ENCODE data around the gene GLIS1. TPM values are rescaled to one million over a fixed set of nuclear protein-coding genes. Genes with fewer than 3 reads are reported as not detected.

The GLIS1 gene
- total RNA-seq, 2 donors from 2014 or later = not detected

DNA sequence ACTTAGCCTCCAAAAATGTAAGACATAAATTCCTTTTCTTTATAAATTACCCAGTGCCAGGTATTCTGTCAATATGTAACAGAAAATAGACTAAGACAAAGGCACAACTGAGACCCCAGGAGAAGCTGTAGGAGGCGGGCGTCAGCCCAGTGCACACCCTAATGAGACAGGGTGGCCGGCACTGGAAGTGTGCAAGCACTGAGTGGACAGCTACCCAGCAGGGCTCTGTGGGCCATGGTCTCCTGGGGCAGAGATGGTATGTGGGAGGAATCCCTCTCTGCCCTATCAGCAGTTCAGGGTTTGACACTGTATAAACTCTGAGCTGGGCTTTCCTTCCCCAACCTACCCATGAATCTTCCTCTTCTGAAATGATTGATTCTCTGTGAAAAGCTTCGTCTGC, 139.5 kb downstream of the GLIS1 start:
- Mint-ChIP-seq H3K4me3 (no peak overlapping the region), H3K27ac (no peak overlapping the region), H3K4me1 (ENCODE audit: low read depth in 2 of 2) (peaks cover 6 to 7% of the 10 kb centered on the region in 2 donors), H3K27me3 (peaks cover 0 to 13% of the 10 kb centered on the region in 2 donors), H3K9me3 (no peaks in the 10 kb centered on the region), H3K36me3 (no peaks in the 10 kb centered on the region)
- ATAC-seq (no peak), DNase-seq (ENCODE audit: low spot score) (no peak)

DNA sequence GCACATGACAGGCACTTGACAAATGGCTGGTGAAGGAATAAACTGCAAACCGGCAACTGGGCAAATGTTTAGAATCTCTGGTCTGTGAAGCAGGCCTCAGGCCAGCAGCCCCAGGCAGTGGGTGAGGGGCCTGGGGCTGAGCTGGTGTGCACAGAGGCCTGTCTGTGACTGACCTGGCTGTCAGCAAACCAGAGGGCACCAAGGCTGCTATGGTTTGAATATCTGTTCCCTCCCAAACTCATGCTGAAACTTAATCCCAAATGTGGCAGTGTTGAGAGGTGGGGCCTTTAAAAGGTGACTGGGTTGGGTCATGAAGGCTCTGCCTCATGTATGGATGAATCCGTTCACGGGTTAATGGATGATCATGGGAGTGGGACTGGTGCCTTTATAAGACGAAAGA, 140.0 kb downstream of the GLIS1 start:
- DNase-seq (ENCODE audit: low spot score) (peak; percentile 28), ATAC-seq (no peak)
- H3K9me3 Mint-ChIP-seq = no peaks in the 10 kb centered on the region
- H3K4me3 Mint-ChIP-seq = no peak overlapping the region
- H3K36me3 Mint-ChIP-seq = no peaks in the 10 kb centered on the region
- no peak overlapping the region for H3K27ac Mint-ChIP-seq
- H3K4me1 Mint-ChIP-seq (ENCODE audit: low read depth in 2 of 2) = peaks cover 6 to 7% of the 10 kb centered on the region in 2 donors
- H3K27me3 Mint-ChIP-seq = peaks cover 0 to 13% of the 10 kb centered on the region in 2 donors

GRCh38 chr1:53595906-53596305, 143.1 kb downstream of the GLIS1 start:
- H3K27me3 Mint-ChIP-seq = peaks cover 0 to 13% of the 10 kb centered on the region in 2 donors
- ATAC-seq (no peak), DNase-seq (ENCODE audit: low spot score) (peak; percentile 31)
- no peaks in the 10 kb centered on the region for H3K9me3 Mint-ChIP-seq
- peaks cover 2 to 7% of the 10 kb centered on the region in 2 donors for H3K4me1 Mint-ChIP-seq (ENCODE audit: low read depth in 2 of 2)
- no peaks in the 10 kb centered on the region for H3K36me3 Mint-ChIP-seq
- H3K4me3 Mint-ChIP-seq = no peak overlapping the region
- no peak overlapping the region for H3K27ac Mint-ChIP-seq

DNA sequence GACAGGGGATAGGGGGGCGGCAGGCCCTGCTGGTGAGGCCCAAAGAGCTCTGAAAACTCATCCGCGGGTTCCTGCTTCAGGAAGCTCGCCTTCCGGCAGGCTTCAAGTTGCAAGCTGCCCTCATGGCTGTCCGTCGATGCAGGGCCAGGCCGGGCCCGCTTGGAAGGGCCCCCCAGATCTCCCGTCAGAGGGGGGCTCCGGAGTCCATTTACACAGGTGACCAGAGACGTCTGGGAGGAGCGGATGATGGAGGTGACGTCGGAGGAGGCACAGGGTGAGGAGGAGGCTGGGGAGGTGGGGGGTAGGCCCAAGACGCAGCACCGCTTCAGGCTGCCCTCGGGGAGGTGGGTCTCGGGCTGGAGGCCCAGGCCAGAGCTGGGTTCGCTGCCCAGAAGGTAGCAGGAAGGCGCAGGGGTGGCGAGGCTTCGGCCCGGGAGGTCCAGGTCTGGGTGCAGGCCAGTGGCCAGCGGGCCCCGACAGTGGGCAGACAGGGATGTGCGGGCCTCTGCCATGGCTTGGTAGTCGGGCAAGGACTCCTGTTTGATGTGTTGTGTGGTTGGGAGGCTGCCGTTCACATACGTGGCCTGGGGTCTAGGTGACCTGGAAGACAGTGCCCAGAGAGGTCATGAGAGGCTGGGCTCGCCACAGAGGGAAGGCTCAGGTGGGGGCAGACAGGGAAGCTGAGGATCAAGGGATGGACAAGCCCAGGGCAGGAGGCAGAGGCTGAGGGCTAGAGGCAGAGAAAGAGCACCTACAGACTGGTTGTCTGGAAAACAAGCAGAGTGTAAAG, 144.4 kb downstream of the GLIS1 start:
- ATAC-seq = no peak
- Mint-ChIP-seq H3K4me1 (ENCODE audit: low read depth in 2 of 2) (peaks cover 0 to 3% of the 10 kb centered on the region in 2 donors), H3K27ac (peak overlapping the region in 1 of 2 donors; percentile 4), H3K27me3 (peaks cover 10 to 17% of the 10 kb centered on the region in 2 donors), H3K36me3 (no peaks in the 10 kb centered on the region), H3K9me3 (no peaks in the 10 kb centered on the region), H3K4me3 (no peak overlapping the region)
- peak; percentile 50 for DNase-seq (ENCODE audit: low spot score)

DNA sequence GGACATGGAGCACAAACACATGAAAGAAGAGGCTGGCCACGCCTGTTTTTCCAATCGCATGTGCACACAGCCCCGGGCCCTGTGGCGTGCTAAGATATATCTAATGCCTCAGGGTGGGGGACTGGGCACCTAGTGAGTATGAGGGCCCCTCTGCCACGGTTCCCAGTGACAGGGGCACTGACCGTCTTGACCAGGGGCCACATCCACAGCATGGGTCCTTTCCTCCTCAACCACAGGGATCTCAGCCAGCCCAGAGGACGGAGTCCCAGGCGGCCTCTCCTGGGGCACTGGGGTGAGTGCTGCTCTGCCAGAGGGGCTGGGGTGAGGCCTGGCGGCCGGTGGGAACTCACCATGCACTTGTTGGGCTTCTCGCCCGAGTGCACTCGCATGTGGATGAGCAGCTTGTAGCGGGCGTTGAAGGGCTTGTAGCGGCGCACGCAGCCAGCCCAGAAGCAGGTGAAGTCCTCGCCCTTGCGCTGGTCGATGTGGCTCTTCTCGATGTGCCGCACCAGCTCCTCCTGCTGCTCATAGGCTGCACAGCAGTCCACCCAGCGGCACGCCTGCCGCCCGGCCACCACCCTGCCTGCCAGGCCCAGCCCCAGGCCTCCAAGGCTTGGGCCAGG, 145.1 kb downstream of the GLIS1 start:
- Mint-ChIP-seq H3K27me3 (peaks cover 10 to 17% of the 10 kb centered on the region in 2 donors), H3K9me3 (no peaks in the 10 kb centered on the region), H3K4me3 (no peak overlapping the region), H3K27ac (no peak overlapping the region), H3K36me3 (no peaks in the 10 kb centered on the region), H3K4me1 (ENCODE audit: low read depth in 2 of 2) (peaks cover 0 to 3% of the 10 kb centered on the region in 2 donors)
- ATAC-seq (peak in 1 of 2 donors; percentile 66), DNase-seq (ENCODE audit: low spot score) (peak; percentile 52)

GRCh38 chr1:53592985-53593757, 145.8 kb downstream of the GLIS1 start:
- DNase-seq (ENCODE audit: low spot score) (peak; percentile 52), ATAC-seq (no peak)
- no peaks in the 10 kb centered on the region for H3K9me3 Mint-ChIP-seq
- no peak overlapping the region for H3K4me3 Mint-ChIP-seq
- peaks cover 17 to 22% of the 10 kb centered on the region in 2 donors for H3K27me3 Mint-ChIP-seq
- H3K4me1 Mint-ChIP-seq (ENCODE audit: low read depth in 2 of 2) = peaks cover 0 to 3% of the 10 kb centered on the region in 2 donors
- H3K36me3 Mint-ChIP-seq = no peaks in the 10 kb centered on the region
- peak overlapping the region in 1 of 2 donors; percentile 53 for H3K27ac Mint-ChIP-seq

DNA sequence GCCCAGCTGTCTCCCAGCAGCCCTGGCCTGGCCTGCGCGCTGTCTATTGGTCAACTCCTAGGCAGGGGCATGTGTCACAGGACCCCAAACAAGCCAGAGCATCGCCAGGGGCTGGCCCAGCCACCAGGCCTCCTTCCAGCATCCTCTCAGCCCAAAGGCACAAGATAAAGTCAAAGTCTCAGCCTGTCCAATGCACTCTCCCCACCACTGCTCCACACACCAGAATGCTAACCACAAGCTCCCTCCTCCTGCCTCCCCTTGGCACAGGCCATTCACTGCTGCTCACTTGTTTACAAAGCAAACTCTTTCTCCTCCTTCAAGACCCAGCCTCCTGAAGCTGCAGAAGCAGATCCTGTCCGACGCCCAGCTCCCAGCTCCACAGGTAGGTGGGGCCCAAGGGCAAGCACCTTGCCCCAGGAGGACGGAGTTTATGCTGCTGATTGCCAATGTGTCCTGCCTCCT, 146.4 kb downstream of the GLIS1 start:
- H3K27me3 Mint-ChIP-seq = peaks cover 23 to 25% of the 10 kb centered on the region in 2 donors
- H3K27ac Mint-ChIP-seq = peak overlapping the region in 1 of 2 donors; percentile 53
- H3K4me1 Mint-ChIP-seq (ENCODE audit: low read depth in 2 of 2) = peaks cover 0 to 3% of the 10 kb centered on the region in 2 donors
- H3K9me3 Mint-ChIP-seq = no peaks in the 10 kb centered on the region
- no peaks in the 10 kb centered on the region for H3K36me3 Mint-ChIP-seq
- no peak for DNase-seq (ENCODE audit: low spot score)
- H3K4me3 Mint-ChIP-seq = no peak overlapping the region
- no peak for ATAC-seq

GRCh38 chr1:53591924-53592323, 147.0 kb downstream of the GLIS1 start:
- Mint-ChIP-seq H3K4me1 (ENCODE audit: low read depth in 2 of 2) (peaks cover 0 to 3% of the 10 kb centered on the region in 2 donors), H3K27ac (no peak overlapping the region), H3K9me3 (no peaks in the 10 kb centered on the region), H3K27me3 (peaks cover 24 to 26% of the 10 kb centered on the region in 2 donors), H3K36me3 (no peaks in the 10 kb centered on the region), H3K4me3 (no peak overlapping the region)
- DNase-seq (ENCODE audit: low spot score) (peak; percentile 12), ATAC-seq (no peak)

DNA sequence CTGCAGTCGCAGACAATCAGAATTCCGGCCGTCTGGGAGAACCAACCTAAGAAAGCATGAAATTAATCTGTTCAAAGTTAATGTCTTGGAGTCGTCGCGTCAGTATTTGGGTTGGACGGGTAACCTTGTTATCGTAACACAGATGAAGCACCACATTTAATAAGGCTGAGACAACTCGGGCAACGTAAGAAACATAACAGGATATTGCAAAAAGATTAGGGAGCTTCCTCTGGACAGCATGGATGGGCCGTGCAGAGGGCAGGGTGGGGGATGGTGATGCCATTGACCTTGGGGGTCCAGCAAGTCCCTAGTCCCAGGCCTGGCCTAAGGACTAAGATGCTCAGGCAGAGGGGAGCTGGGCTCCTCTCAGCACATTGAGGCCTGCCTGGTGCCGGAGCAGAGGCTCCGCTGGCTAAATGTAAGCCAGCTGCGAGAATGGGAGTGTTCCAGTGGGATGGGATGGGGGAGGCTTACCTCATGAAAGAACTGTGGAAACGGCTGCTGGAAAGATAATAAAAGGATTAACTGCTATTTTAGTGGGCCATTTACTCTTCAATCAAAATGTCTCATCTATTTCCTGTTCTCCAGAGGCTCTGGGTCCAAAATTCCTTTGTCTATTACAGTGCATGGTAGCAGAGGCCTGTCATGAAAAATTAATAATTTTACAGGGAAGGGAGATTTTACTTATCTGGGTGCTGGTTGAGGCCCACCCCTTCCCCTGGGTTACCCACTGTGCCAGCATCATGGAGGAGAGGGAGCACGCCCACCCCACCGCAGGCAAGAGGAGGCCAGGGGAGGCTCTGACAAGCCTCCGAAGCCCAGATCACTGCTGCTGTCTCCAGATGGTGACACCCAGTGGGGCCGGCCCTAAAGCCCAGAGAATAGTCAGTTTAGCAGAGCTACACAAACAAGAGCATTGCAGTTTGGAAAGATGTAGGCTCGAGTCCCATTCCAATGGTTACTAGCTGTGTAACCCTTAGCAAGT, 148.1 kb downstream of the GLIS1 start:
- DNase-seq (ENCODE audit: low spot score) = no peak
- Mint-ChIP-seq H3K36me3 (no peaks in the 10 kb centered on the region), H3K4me1 (ENCODE audit: low read depth in 2 of 2) (peaks cover 3 to 6% of the 10 kb centered on the region in 2 donors), H3K4me3 (no peak overlapping the region), H3K27me3 (peaks cover 30 to 34% of the 10 kb centered on the region in 2 donors), H3K27ac (no peak overlapping the region), H3K9me3 (no peaks in the 10 kb centered on the region)
- no peak for ATAC-seq

GRCh38 chr1:53590104-53590503, 148.9 kb downstream of the GLIS1 start:
- peaks cover 32 to 38% of the 10 kb centered on the region in 2 donors for H3K27me3 Mint-ChIP-seq
- peaks cover 7 to 11% of the 10 kb centered on the region in 2 donors for H3K4me1 Mint-ChIP-seq (ENCODE audit: low read depth in 2 of 2)
- H3K9me3 Mint-ChIP-seq = no peaks in the 10 kb centered on the region
- DNase-seq (ENCODE audit: low spot score) = no peak
- no peak overlapping the region for H3K27ac Mint-ChIP-seq
- no peaks in the 10 kb centered on the region for H3K36me3 Mint-ChIP-seq
- ATAC-seq = no peak
- H3K4me3 Mint-ChIP-seq = no peak overlapping the region

DNA sequence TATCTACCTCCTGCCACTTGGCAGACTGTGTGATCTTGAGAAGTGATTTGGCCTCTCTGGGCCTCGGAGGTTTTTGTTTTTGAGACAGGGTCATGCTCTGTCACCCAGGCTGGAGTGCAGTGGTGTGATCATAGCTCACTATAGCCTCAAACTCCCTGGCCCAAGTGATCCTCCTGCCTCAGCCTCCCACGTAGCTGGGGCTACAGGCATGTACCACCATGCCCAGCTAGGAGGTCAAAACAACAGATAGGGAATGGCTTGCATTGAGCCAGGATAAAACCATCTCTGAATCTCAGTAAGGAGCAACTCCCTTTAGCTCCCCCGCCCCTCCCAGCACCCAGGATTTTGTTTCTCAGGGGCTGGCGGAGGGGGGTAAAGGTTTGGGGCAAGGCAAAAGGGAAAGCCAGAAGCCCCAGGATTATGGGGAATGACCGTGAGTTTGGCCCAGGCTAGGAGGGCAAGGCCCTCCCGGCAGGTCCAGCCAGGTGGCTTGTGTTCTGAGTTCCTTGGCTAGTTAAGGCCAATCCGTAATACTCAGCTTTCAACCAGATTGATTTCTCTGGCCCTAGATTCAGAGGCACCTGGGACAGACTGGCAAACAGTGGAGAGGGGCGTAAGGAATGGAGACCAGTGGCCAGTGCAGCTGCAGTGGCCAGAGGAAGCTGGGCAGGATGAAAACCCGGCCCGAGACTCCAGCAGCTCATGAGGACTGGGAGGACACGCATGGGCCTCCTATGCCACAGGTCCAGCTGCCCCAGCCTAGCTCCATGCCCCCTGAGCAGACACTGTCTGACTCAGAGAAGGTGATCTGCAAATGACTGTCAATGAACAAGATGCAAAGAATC, 149.7 kb downstream of the GLIS1 start:
- no peak overlapping the region for H3K27ac Mint-ChIP-seq
- peaks cover 16 to 18% of the 10 kb centered on the region in 2 donors for H3K4me1 Mint-ChIP-seq (ENCODE audit: low read depth in 2 of 2)
- H3K9me3 Mint-ChIP-seq = no peaks in the 10 kb centered on the region
- DNase-seq (ENCODE audit: low spot score) (peak; percentile 39), ATAC-seq (no peak)
- peaks cover 31 to 42% of the 10 kb centered on the region in 2 donors for H3K27me3 Mint-ChIP-seq
- no peaks in the 10 kb centered on the region for H3K36me3 Mint-ChIP-seq
- no peak overlapping the region for H3K4me3 Mint-ChIP-seq

All from natural killer cell treated with Interleukin-12 subunit alpha and Interleukin-12 subunit beta and Interleukin-15 and Interleukin-18, amount 100 ng/mL, for 72 hours (primary cell).